Osteoblast (primary cell): ENCODE data around the gene SNW1. TPM values are rescaled to one million over a fixed set of nuclear protein-coding genes. Genes with fewer than 3 reads are reported as not detected.
"Not testable (repeated sequence)": the region's sequence is repeated elsewhere in the genome, so short reads cannot be mapped to it uniquely, and the experiment has no call there.

Experiments used
- DNase-seq: peaks from one replicate; pipeline ENCODE4 v3.0.0; 2011; ENCODE audit warnings: low spot score, mixed read lengths; ENCODE audit not compliant: insufficient read length; ENCODE audit errors: missing footprints
- H2AFZ ChIP-seq: 2 replicates; pipeline ENCODE4 v1.6.0; 2011; ENCODE audit warnings: mild to moderate bottlenecking, low read length
- H3K27ac ChIP-seq: 2 replicates; pipeline ENCODE4 v1.5.1; 2011; ENCODE audit warnings: mild to moderate bottlenecking, low read depth, low read length, moderate library complexity
- H3K27me3 ChIP-seq: 2 replicates; pipeline ENCODE4 v1.6.0; 2012; ENCODE audit warnings: mild to moderate bottlenecking, control low read depth, inconsistent platforms, low read length, moderate library complexity; ENCODE audit not compliant: insufficient read depth
- H3K36me3 ChIP-seq: 2 replicates; pipeline ENCODE4 v1.5.1; 2011; ENCODE audit warnings: mild to moderate bottlenecking, low read length, control low read depth, moderate library complexity; ENCODE audit not compliant: insufficient read depth
- H3K4me1 ChIP-seq: 2 replicates; pipeline ENCODE4 v1.5.1; 2011; ENCODE audit warnings: mild to moderate bottlenecking, low read length, control low read depth, moderate library complexity; ENCODE audit not compliant: insufficient read depth
- H3K4me2 ChIP-seq: 2 replicates; pipeline ENCODE4 v1.6.0; 2011; ENCODE audit warnings: mild to moderate bottlenecking, low read length; ENCODE audit not compliant: insufficient read depth
- H3K4me3 ChIP-seq: fragments of 200-600 bp; sonication (generic); 3 replicates; pipeline ENCODE4 v1.5.1; 2012; ENCODE audit warnings: mild to moderate bottlenecking, low read length, inconsistent platforms; ENCODE audit not compliant: insufficient read depth
- H3K79me2 ChIP-seq: 2 replicates; pipeline ENCODE4 v1.6.0; 2012; ENCODE audit warnings: mild to moderate bottlenecking, low read length, control low read depth, inconsistent platforms; ENCODE audit not compliant: insufficient read depth
- H3K9me3 ChIP-seq: 2 replicates; pipeline ENCODE4 v1.5.1; 2011; ENCODE audit warnings: low read depth, low read length, control low read depth
- H4K20me1 ChIP-seq: 2 replicates; pipeline ENCODE4 v1.6.0; 2012; ENCODE audit warnings: mild to moderate bottlenecking, low read length, control low read depth; ENCODE audit not compliant: insufficient read depth
- CTCF ChIP-seq: IDR thresholded peaks from 2 replicates; pipeline ENCODE4 v1.5.1; 2011; ENCODE audit warnings: mild to moderate bottlenecking, low read depth, low read length, moderate library complexity; ENCODE audit errors: extremely low read depth
- total RNA-seq: library from RNA; depleted of rRNA; stranded (reverse); fragments of >200 nt; gene quantifications from 2 replicates; pipeline ENCODE4 v1.2.3, GENCODE V29; 2012

SNW1 gene
- total RNA-seq, 1 donor, result 59.4 TPM

GRCh38 chr14:77804592-77804991 is 43.6 kb upstream of the SNW1 start:
- H3K79me2 ChIP-seq, result no peaks in the 10 kb centered on the region
- no peak overlapping the region for H2AFZ ChIP-seq
- H3K9me3 ChIP-seq, result no peaks in the 10 kb centered on the region
- H3K4me1 ChIP-seq, result no peaks in the 10 kb centered on the region
- H3K27me3 ChIP-seq, result no peaks in the 10 kb centered on the region
- H3K4me2 ChIP-seq, result no peak overlapping the region
- TF ChIP-seq CTCF, result peak; percentile 43
- no peaks in the 10 kb centered on the region for H3K36me3 ChIP-seq
- H3K4me3 ChIP-seq, result no peak overlapping the region
- H3K27ac ChIP-seq, result no peak overlapping the region
- no peak for DNase-seq
- no peaks in the 10 kb centered on the region for H4K20me1 ChIP-seq

- H3K4me3 ChIP-seq, result peak overlapping the region; percentile 89
- no peaks in the 10 kb centered on the region for H3K9me3 ChIP-seq
- H3K4me1 ChIP-seq, result peaks cover 3% of the 10 kb centered on the region
- no peak for DNase-seq
- H3K27ac ChIP-seq, result peak overlapping the region; percentile 51
- H2AFZ ChIP-seq, result peak overlapping the region; percentile 84
- no peak for TF ChIP-seq CTCF
- H4K20me1 ChIP-seq, result no peaks in the 10 kb centered on the region
- no peaks in the 10 kb centered on the region for H3K27me3 ChIP-seq
- H3K79me2 ChIP-seq, result no peaks in the 10 kb centered on the region
- peak overlapping the region; percentile 87 for H3K4me2 ChIP-seq
- H3K36me3 ChIP-seq, result no peaks in the 10 kb centered on the region
Observed at GRCh38 chr14:77800814-77801213, 39.9 kb upstream of the SNW1 start.

- H3K79me2 ChIP-seq, result no peaks in the 10 kb centered on the region
- H2AFZ ChIP-seq, result peak within 1 kb of the TSS; percentile 84
- no peaks in the 10 kb centered on the region for H4K20me1 ChIP-seq
- no peaks in the 10 kb centered on the region for H3K27me3 ChIP-seq
- peaks cover 7% of the 10 kb centered on the region for H3K4me1 ChIP-seq
- H3K4me3 ChIP-seq, result peak within 1 kb of the TSS; percentile 89
- peak; percentile 38 for TF ChIP-seq CTCF
- H3K9me3 ChIP-seq, result no peaks in the 10 kb centered on the region
- H3K27ac ChIP-seq, result peak within 1 kb of the TSS; percentile 51
- DNase-seq, result peak; percentile 95
- peak within 1 kb of the TSS; percentile 87 for H3K4me2 ChIP-seq
- H3K36me3 ChIP-seq, result no peaks in the 10 kb centered on the region
Observed at GRCh38 chr14:77799863-77800730, 39.1 kb upstream of the SNW1 start, which contains the start of gene ADCK1. TSS of gene ADCK1 (plus strand) at chr14:77800109. CDS start at chr14:77818979, 18,870 bp downstream.

DNA sequence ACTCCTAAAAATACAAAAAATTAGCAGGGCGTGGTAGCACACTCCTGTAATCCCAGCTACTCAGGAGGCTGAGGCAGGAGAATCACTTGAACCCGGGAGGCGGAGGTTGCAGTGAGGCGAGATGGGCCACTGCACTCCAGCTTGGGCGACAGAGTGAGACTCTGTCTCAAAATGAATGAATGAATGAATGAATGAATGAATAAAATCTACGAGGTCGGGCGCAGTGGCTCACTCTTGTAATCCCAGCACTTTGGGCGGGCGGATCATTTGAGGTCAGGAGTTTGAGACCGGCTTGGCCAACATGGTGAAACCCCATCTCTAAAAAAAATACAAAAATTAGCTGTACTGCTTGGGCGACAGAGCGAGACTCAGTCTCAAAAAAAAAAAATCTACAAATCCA is 38.5 kb upstream of the SNW1 start:
- H3K27me3 ChIP-seq, H3K36me3 ChIP-seq, H3K9me3 ChIP-seq, H4K20me1 ChIP-seq, H3K4me1 ChIP-seq, H3K79me2 ChIP-seq, DNase-seq: not testable (repeated sequence)
- Histone ChIP-seq H3K4me3 (peak overlapping the region; percentile 89), H2AFZ (peak overlapping the region; percentile 84), H3K4me2 (peak overlapping the region; percentile 87), H3K27ac (peak overlapping the region; percentile 51)
